Stimulated activated naive CD8-positive, alpha-beta T cell treated with anti-CD3 and anti-CD28 coated beads, Interleukin-15, Interleukin-2, amounts not matched to agents 100 ng/mL and 50 ng/mL, for 24 hours (primary cell): Measurements from ENCODE around the gene LIMS1.
A peak's percentile ranks its signal among the peaks of the same experiment; 100 is the strongest.
"Not testable (repeated sequence)": the region's sequence is repeated elsewhere in the genome, so short reads cannot be mapped to it uniquely, and the experiment has no call there.

ENCODE experiments used
- H3K27ac Mint-ChIP-seq: one replicate; pipeline ENCODE4 v1.8.0; 2021; ENCODE audit warnings: mild to moderate bottlenecking, mixed read lengths
- H3K27me3 Mint-ChIP-seq: one replicate; pipeline ENCODE4 v1.8.0; 2021; ENCODE audit warnings: mixed read lengths
- H3K36me3 Mint-ChIP-seq: one replicate; pipeline ENCODE4 v1.8.0; 2021; ENCODE audit warnings: low read depth, mixed read lengths
- H3K4me1 Mint-ChIP-seq: one replicate; pipeline ENCODE4 v1.8.0; 2021; ENCODE audit warnings: low read depth, mixed read lengths
- H3K4me3 Mint-ChIP-seq: one replicate; pipeline ENCODE4 v1.8.0; 2021; ENCODE audit warnings: mild to moderate bottlenecking, mixed read lengths
- H3K9me3 Mint-ChIP-seq: one replicate; pipeline ENCODE4 v1.8.0; 2021; ENCODE audit warnings: mixed read lengths

LIMS1 gene

GRCh38 chr2:108533832-108534583, at the start of gene LIMS1:
Gene LIMS1 (plus strand): TSS chr2:108534470. CDS start chr2:108534563, 93 bp downstream.
- peak within 1 kb of the TSS; percentile 93 for H3K27ac Mint-ChIP-seq
- no peaks in the 10 kb centered on the region for H3K9me3 Mint-ChIP-seq
- H3K4me1 Mint-ChIP-seq, result peaks cover 39% of the 10 kb centered on the region
- no peaks in the 10 kb centered on the region for H3K36me3 Mint-ChIP-seq
- no peaks in the 10 kb centered on the region for H3K27me3 Mint-ChIP-seq
- peak within 1 kb of the TSS; percentile 94 for H3K4me3 Mint-ChIP-seq

- no peak overlapping the region for H3K27ac Mint-ChIP-seq
- H3K36me3 Mint-ChIP-seq, result peaks cover 55% of the 10 kb centered on the region
- no peaks in the 10 kb centered on the region for H3K27me3 Mint-ChIP-seq
- no peak overlapping the region for H3K4me3 Mint-ChIP-seq
- no peaks in the 10 kb centered on the region for H3K9me3 Mint-ChIP-seq
- no peaks in the 10 kb centered on the region for H3K4me1 Mint-ChIP-seq
Measured at GRCh38 chr2:108485253-108485652, 49.0 kb upstream of the LIMS1 start.

- Mint-ChIP-seq H3K4me3 (no peak overlapping the region), H3K4me1 (peaks cover 11% of the 10 kb centered on the region), H3K27me3 (no peaks in the 10 kb centered on the region), H3K9me3 (no peaks in the 10 kb centered on the region), H3K36me3 (peaks cover 45% of the 10 kb centered on the region), H3K27ac (no peak overlapping the region)
Measured at GRCh38 chr2:108490506-108491122, 43.7 kb upstream of the LIMS1 start.

GRCh38 chr2:108491848-108492247, 42.4 kb upstream of the LIMS1 start:
- Mint-ChIP-seq H3K9me3 (no peaks in the 10 kb centered on the region), H3K4me1 (peaks cover 11% of the 10 kb centered on the region), H3K36me3 (peaks cover 45% of the 10 kb centered on the region), H3K27me3 (no peaks in the 10 kb centered on the region), H3K27ac (no peak overlapping the region), H3K4me3 (no peak overlapping the region)

- H3K4me3 Mint-ChIP-seq, result no peak overlapping the region
- no peaks in the 10 kb centered on the region for H3K27me3 Mint-ChIP-seq
- peaks cover 11% of the 10 kb centered on the region for H3K4me1 Mint-ChIP-seq
- H3K27ac Mint-ChIP-seq, result no peak overlapping the region
- H3K9me3 Mint-ChIP-seq, result no peaks in the 10 kb centered on the region
- H3K36me3 Mint-ChIP-seq, result peaks cover 40% of the 10 kb centered on the region
Measured at GRCh38 chr2:108492364-108492763, 41.9 kb upstream of the LIMS1 start.

GRCh38 chr2:108496167-108496566, 38.1 kb upstream of the LIMS1 start:
- not testable (repeated sequence) for H3K9me3 Mint-ChIP-seq, H3K4me1 Mint-ChIP-seq, H3K27ac Mint-ChIP-seq, H3K27me3 Mint-ChIP-seq, H3K4me3 Mint-ChIP-seq
- peaks cover 34% of the 10 kb centered on the region for H3K36me3 Mint-ChIP-seq

GRCh38 chr2:108507620-108508019, 26.6 kb upstream of the LIMS1 start:
- peaks cover 41% of the 10 kb centered on the region for H3K36me3 Mint-ChIP-seq
- not testable (repeated sequence) for H3K9me3 Mint-ChIP-seq, H3K4me1 Mint-ChIP-seq, H3K4me3 Mint-ChIP-seq, H3K27ac Mint-ChIP-seq, H3K27me3 Mint-ChIP-seq

GRCh38 chr2:108512431-108512830, 21.8 kb upstream of the LIMS1 start:
- not testable (repeated sequence) for H3K9me3 Mint-ChIP-seq

GRCh38 chr2:108514478-108514877, 19.8 kb upstream of the LIMS1 start:
- not testable (repeated sequence) for H3K4me3 Mint-ChIP-seq, H3K4me1 Mint-ChIP-seq, H3K27ac Mint-ChIP-seq, H3K9me3 Mint-ChIP-seq, H3K27me3 Mint-ChIP-seq
- peaks cover 10% of the 10 kb centered on the region for H3K36me3 Mint-ChIP-seq

More at GRCh38 chr2:108512431-108512830, 21.8 kb upstream of the LIMS1 start:
- H3K27ac Mint-ChIP-seq, H3K27me3 Mint-ChIP-seq, H3K4me3 Mint-ChIP-seq, H3K4me1 Mint-ChIP-seq: not testable (repeated sequence)
- peaks cover 10% of the 10 kb centered on the region for H3K36me3 Mint-ChIP-seq

GRCh38 chr2:108524688-108525087, 9.6 kb upstream of the LIMS1 start:
- H3K9me3 Mint-ChIP-seq, H3K4me3 Mint-ChIP-seq, H3K27me3 Mint-ChIP-seq, H3K36me3 Mint-ChIP-seq, H3K27ac Mint-ChIP-seq, H3K4me1 Mint-ChIP-seq: not testable (repeated sequence)

GRCh38 chr2:108525258-108525657, 9.0 kb upstream of the LIMS1 start:
- not testable (repeated sequence) for H3K27ac Mint-ChIP-seq, H3K27me3 Mint-ChIP-seq, H3K4me3 Mint-ChIP-seq, H3K4me1 Mint-ChIP-seq, H3K36me3 Mint-ChIP-seq, H3K9me3 Mint-ChIP-seq

GRCh38 chr2:108531674-108532055, 2.6 kb upstream of the LIMS1 start:
- Mint-ChIP-seq H3K36me3 (no peaks in the 10 kb centered on the region), H3K27ac (no peak overlapping the region), H3K9me3 (no peaks in the 10 kb centered on the region), H3K4me3 (no peak overlapping the region), H3K27me3 (no peaks in the 10 kb centered on the region), H3K4me1 (peaks cover 30% of the 10 kb centered on the region)

GRCh38 chr2:108534584-108535356, 500 bp downstream of the LIMS1 start:
- Mint-ChIP-seq H3K9me3 (no peaks in the 10 kb centered on the region), H3K36me3 (peaks cover 3% of the 10 kb centered on the region), H3K4me3 (peak overlapping the region; percentile 94), H3K4me1 (peaks cover 39% of the 10 kb centered on the region), H3K27me3 (no peaks in the 10 kb centered on the region), H3K27ac (peak overlapping the region; percentile 85)

- no peaks in the 10 kb centered on the region for H3K9me3 Mint-ChIP-seq
Measured at GRCh38 chr2:108535357-108535631, 1.0 kb downstream of the LIMS1 start.

GRCh38 chr2:108536133-108536780, 2.0 kb downstream of the LIMS1 start:
- H3K36me3 Mint-ChIP-seq, result peaks cover 5% of the 10 kb centered on the region
- H3K27ac Mint-ChIP-seq, result no peak overlapping the region
- peaks cover 31% of the 10 kb centered on the region for H3K4me1 Mint-ChIP-seq
- H3K27me3 Mint-ChIP-seq, result no peaks in the 10 kb centered on the region
- no peaks in the 10 kb centered on the region for H3K9me3 Mint-ChIP-seq
- peak overlapping the region; percentile 5 for H3K4me3 Mint-ChIP-seq

More at GRCh38 chr2:108535357-108535631, 1.0 kb downstream of the LIMS1 start:
- H3K4me3 Mint-ChIP-seq, result peak overlapping the region; percentile 94
- peaks cover 5% of the 10 kb centered on the region for H3K36me3 Mint-ChIP-seq
- peak overlapping the region; percentile 85 for H3K27ac Mint-ChIP-seq
- H3K4me1 Mint-ChIP-seq, result peaks cover 39% of the 10 kb centered on the region
- H3K27me3 Mint-ChIP-seq, result no peaks in the 10 kb centered on the region
